Heart left ventricle (tissue), 13 donors: ENCODE results near the gene FRS2.

Experiments used
- CTCF ChIP-seq, 12 donors: fragments of 200-600 bp; sonication (generic) in 4 of 12; IDR thresholded peaks; one replicate each; pipeline versions ENCODE4 v1.5.0 to v1.8.0; 2018 to 2022; ENCODE audit warnings: antibody characterized with exemption in 12 of 12, mild to moderate bottlenecking in 5 of 12
- POLR2A ChIP-seq, 2 donors: fragments of 450-650 bp; IDR thresholded peaks; one replicate each; pipeline ENCODE4 v1.6.1; 2017; ENCODE audit warnings: antibody characterized with exemption in 2 of 2, mild to moderate bottlenecking in 2 of 2, moderate library complexity in 2 of 2
- donor health status: ischemic (EF 13 %, LVEDD 7.1; RV severe dilation, severe dysfunction).
- donor health status: DM: no; HTN: yes; CAD: no.
- donor health status: DM: no; HTN: no; CAD: no.
- donor health status: ischemic (EF 25% LVEDD 6.9; RV normal size, moderate dysfunction).
- donor health status: ischemic (EF 25% LVEDD 5.7; RV mildly dilated, moderate dysfunction).
- donor health status: ischemic (EF 35%, LVEDD 5.7; RV mildly dilated, moderate dysfunction).
- donor health status: nonischemic (EF 11% LVEDD 7.7; RV severe dilation, severe dysfunction).
- donor health status: DM: yes; HTN: yes; CAD: no.
- donor health status: PGD.
- donor health status: ischemic (EF 29% LVEDD 5.4; RV normal size, mild dysfunction).
- donor health status: nonischemic (EF 23%, LVEDD 6.1; RV moderate dilation, normal function).

- TF ChIP-seq CTCF (IDR thresholded peaks at IDR 0.05) (no peak), POLR2A (IDR thresholded peaks at IDR 0.05) (no peak)
These were observed 1.8 kb upstream of the FRS2 start for GRCh38 chr12:69468237-69469026.
